ENCODE results near the gene CNKSR3. TPM values are rescaled to one million over a fixed set of nuclear protein-coding genes. Genes with fewer than 3 reads are reported as not detected.

Gene CNKSR3
- total RNA-seq, 1 donor from 2014 or later = 7.4 TPM

DNA sequence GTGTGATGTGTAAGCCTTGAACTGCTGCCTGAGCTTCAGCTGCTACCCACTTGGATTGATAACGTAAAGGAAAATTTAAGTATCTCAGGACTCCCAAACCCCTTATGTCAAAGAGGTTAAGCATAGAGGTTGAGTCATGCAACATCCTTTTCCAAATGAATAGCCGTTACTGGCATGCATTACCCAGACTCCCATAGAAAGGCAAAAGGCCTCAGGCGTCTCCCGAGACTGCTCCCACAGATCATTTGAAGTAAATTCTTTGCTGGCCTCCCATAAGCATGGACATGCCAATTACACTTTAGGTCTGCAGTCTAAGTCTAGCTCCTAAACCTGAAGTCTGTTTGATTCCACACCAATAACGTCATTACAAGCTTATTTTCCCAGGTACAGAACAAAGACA is 168.6 kb downstream of the CNKSR3 start:
- DNase-seq (ENCODE audit: extremely low spot score in 2 of 2) = no peak
- H3K4me3 ChIP-seq = no peak overlapping the region
- H3K36me3 ChIP-seq = no peaks in the 10 kb centered on the region
- no peaks in the 10 kb centered on the region for H3K9me3 ChIP-seq
- no peaks in the 10 kb centered on the region for H3K27me3 ChIP-seq
- TF ChIP-seq, protein P1, sequence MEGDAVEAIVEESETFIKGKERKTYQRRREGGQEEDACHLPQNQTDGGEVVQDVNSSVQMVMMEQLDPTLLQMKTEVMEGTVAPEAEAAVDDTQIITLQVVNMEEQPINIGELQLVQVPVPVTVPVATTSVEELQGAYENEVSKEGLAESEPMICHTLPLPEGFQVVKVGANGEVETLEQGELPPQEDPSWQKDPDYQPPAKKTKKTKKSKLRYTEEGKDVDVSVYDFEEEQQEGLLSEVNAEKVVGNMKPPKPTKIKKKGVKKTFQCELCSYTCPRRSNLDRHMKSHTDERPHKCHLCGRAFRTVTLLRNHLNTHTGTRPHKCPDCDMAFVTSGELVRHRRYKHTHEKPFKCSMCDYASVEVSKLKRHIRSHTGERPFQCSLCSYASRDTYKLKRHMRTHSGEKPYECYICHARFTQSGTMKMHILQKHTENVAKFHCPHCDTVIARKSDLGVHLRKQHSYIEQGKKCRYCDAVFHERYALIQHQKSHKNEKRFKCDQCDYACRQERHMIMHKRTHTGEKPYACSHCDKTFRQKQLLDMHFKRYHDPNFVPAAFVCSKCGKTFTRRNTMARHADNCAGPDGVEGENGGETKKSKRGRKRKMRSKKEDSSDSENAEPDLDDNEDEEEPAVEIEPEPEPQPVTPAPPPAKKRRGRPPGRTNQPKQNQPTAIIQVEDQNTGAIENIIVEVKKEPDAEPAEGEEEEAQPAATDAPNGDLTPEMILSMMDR (IDR thresholded peaks at IDR 0.05) = no peak
- no peak for TF ChIP-seq POLR2A (IDR thresholded peaks at IDR 0.05)
- no peak for TF ChIP-seq POLR2AphosphoS5 (IDR thresholded peaks at IDR 0.05; ENCODE audit: insufficient read depth in 1 of 2, low read depth in 1 of 2)
- no peaks in the 10 kb centered on the region for H3K4me1 ChIP-seq
- intact Hi-C loops (cut with DNase I) = no loop called here
- no peak overlapping the region for H3K27ac ChIP-seq

DNA sequence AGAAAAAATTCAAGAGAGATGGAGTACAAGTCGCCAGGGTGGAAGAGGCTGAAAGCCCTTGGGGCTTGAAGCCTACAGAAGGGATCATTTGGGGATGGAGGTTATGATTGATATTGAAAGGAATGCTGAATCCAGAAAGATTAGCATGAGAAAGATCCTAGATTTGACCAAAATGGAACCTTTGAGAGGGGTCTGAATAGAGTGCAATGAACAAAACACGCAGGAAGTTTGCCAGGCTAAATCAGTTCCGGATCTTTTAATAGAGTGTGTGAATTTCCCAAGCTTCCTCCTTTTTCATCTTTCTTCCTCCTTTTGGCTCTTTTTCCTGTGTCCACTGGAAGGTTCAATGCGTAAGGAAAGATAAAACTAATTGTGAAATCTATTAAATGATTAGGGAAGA is 169.1 kb downstream of the CNKSR3 start:
- intact Hi-C loops (cut with DNase I) = no loop called here
- Histone ChIP-seq H3K27me3 (no peaks in the 10 kb centered on the region), H3K36me3 (no peaks in the 10 kb centered on the region), H3K9me3 (no peaks in the 10 kb centered on the region), H3K4me1 (no peaks in the 10 kb centered on the region), H3K27ac (no peak overlapping the region), H3K4me3 (no peak overlapping the region)
- DNase-seq (ENCODE audit: extremely low spot score in 2 of 2) = no peak
- no peak for TF ChIP-seq POLR2AphosphoS5 (IDR thresholded peaks at IDR 0.05; ENCODE audit: insufficient read depth in 1 of 2, low read depth in 1 of 2)
- TF ChIP-seq, protein P1 (IDR thresholded peaks at IDR 0.05) = no peak
- TF ChIP-seq POLR2A (IDR thresholded peaks at IDR 0.05) = no peak

Small RNA genes within 50 kb of the gene (small RNA-seq; reads per million reads assigned to genes)
- gene AL357075.2 = not detected

Other genes starting within 250 kb of the CNKSR3 start
- gene IPCEF1, start 153.9 kb downstream of the CNKSR3 start, total RNA-seq = 2.0 TPM
- 37.8 TPM for gene SCAF8, start 222.7 kb upstream of the CNKSR3 start, total RNA-seq